ENCODE measurements around the gene GALNT2.

Gene GALNT2

DNA sequence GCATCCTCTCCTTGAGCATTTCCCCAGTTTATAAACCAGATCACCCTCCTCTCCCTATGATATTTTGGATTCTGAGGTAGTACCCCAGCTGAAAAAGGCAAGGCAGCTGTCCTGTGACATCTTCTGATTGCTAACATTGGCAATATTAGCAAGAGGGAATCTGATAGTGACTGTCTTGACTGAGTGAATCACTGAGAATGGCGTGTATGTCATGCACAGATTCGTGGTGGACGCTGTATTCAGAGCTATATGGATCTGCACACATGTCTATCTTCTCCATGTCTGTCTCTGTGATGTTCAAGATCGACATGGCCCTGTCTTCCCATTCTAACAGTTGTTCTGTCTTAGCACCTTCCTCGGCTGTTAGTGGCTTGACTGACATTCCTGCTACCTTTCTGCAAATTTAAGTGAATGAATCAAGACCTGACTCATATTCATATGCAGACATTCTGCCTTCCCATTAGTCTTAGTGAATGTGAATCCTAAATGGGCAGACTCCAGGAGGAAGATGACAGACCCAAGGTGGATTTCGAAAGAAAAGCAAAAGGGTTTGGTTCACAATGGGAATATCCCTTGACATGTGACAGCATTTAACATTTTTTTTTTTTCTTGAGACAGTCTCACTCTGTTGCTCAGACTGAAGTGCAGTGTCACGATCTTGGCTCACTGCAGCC lies 261.4 kb downstream of the GALNT2 start:
- DNase-seq (ENCODE audit: low read depth, low spot score) = no peak
- no peak for TF ChIP-seq SUZ12 (IDR thresholded peaks at IDR 0.05; ENCODE audit: extremely low read depth, insufficient read depth, insufficient read length)
- no peak for TF ChIP-seq ZNF274 (IDR thresholded peaks at IDR 0.05; ENCODE audit: low read depth, low read length)
- no peak for TF ChIP-seq YY1 (IDR thresholded peaks at IDR 0.05; ENCODE audit: insufficient read depth, insufficient read length)
- no peaks in the 10 kb centered on the region for H3K27me3 ChIP-seq (ENCODE audit: insufficient read depth, insufficient read length)
- H3K4me3 ChIP-seq (ENCODE audit: insufficient read length, low read depth) = no peak overlapping the region
- H3K9me3 ChIP-seq (ENCODE audit: insufficient read depth, low read length) = no peaks in the 10 kb centered on the region
- H3K9ac ChIP-seq (ENCODE audit: insufficient read length, low read depth) = no peak overlapping the region
- H3K4me1 ChIP-seq (ENCODE audit: insufficient read depth, insufficient read length) = peaks cover 9% of the 10 kb centered on the region
- H3K36me3 ChIP-seq (ENCODE audit: insufficient read depth, insufficient read length, low read length) = peaks cover 11% of the 10 kb centered on the region

DNA sequence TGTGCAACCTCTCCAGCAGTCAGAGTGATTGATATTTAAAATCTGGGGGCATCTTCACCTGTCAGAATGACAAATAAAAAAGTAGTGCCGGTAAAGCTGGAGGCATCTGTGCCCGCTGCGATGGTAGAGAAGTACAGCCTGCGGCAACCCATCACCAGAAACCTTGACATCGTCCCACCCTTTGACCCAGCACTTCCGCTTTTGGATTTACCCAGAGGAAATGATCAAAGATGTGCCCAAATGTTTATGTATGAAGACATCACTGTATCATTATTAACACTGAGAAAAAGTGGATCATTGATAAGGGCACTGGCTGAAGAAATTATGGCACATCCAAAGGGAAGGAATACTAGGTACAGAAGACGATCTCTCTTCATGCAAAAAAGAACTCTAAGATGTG lies 263.1 kb downstream of the GALNT2 start:
- H3K27me3 ChIP-seq (ENCODE audit: insufficient read depth, insufficient read length) = no peaks in the 10 kb centered on the region
- no peak for DNase-seq (ENCODE audit: low read depth, low spot score)
- peaks cover 9% of the 10 kb centered on the region for H3K4me1 ChIP-seq (ENCODE audit: insufficient read depth, insufficient read length)
- no peak overlapping the region for H3K9ac ChIP-seq (ENCODE audit: insufficient read length, low read depth)
- no peaks in the 10 kb centered on the region for H3K9me3 ChIP-seq (ENCODE audit: insufficient read depth, low read length)
- TF ChIP-seq YY1 (IDR thresholded peaks at IDR 0.05; ENCODE audit: insufficient read depth, insufficient read length) (no peak), SUZ12 (IDR thresholded peaks at IDR 0.05; ENCODE audit: extremely low read depth, insufficient read depth, insufficient read length) (no peak), ZNF274 (IDR thresholded peaks at IDR 0.05; ENCODE audit: low read depth, low read length) (no peak)
- H3K4me3 ChIP-seq (ENCODE audit: insufficient read length, low read depth) = no peak overlapping the region
- H3K36me3 ChIP-seq (ENCODE audit: insufficient read depth, insufficient read length, low read length) = peaks cover 4% of the 10 kb centered on the region
